IPS-18c (cell line): ENCODE data around the gene SLC13A5.
"Not testable (repeated sequence)": the region's sequence is repeated elsewhere in the genome, so short reads cannot be mapped to it uniquely, and the experiment has no call there.

Source experiments
- H3K4me3 ChIP-seq: 2 replicates; pipeline ENCODE4 v1.7.0; 2013; ENCODE audit warnings: low read depth, mild to moderate bottlenecking, low read length, moderate library complexity; ENCODE audit not compliant: insufficient read depth
- H3K9me3 ChIP-seq: one replicate; pipeline ENCODE4 v1.6.1; 2013; ENCODE audit warnings: mild to moderate bottlenecking, low read length, moderate library complexity; ENCODE audit not compliant: control insufficient read depth, insufficient read depth

Gene SLC13A5

DNA sequence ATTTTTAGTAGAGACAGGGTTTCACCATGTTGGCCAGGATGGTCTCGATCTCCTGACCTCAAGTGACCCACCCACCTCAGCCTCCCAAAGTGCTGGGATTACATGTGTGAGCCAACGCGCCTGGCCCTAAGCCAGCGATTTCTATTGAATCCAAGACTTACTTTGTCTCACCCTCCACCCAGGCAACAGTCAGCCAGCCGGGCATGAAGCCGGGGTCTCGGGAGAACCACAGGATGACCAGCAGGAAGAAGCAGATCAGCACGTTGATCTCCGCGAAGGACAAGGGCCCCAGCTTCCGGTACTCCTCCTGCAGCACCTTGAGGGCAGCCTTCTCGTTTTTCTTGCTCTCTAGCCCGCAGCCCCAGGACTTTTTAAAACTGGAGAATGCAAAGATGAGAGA is 17.6 kb downstream of the SLC13A5 start:
- no peak overlapping the region for H3K4me3 ChIP-seq
- H3K9me3 ChIP-seq = peaks cover 2% of the 10 kb centered on the region

DNA sequence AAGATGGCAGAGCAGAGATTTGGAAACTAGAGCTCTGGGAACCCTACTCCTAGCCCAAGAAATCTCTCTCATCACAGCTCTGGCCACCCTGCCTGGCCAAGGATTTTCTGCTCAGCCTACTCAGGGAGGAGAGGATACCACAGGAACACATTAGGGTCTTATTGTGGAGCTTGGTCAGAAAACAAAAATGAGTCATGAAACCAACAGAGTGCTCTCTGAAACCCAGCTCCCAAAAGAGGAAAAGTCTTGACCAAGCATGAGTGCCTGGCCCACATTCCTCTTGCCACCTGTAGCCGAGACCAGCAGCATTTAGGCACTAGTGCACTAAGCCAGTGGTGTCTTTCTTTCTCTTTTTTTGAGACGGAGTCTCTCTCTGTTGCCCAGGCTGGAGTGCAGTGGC is 18.1 kb downstream of the SLC13A5 start:
- H3K4me3 ChIP-seq = no peak overlapping the region
- peaks cover 2% of the 10 kb centered on the region for H3K9me3 ChIP-seq

DNA sequence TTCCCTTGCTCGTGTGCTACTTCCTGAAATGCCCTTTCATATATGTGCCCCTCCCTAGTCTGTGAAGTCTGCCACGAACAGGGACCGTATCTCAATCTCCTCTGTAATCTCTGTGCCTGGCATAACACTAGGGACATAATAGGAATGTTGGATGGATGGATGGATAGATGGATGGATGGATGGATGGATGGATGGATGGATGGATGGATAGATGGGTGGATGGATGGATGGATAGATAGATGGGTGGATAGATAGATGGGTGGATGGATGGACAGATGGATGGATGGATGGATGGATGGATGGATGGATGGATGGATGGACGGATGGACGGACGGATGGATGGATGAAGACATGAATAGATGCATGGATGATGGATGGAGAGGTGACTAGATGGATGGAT is 21.2 kb downstream of the SLC13A5 start:
- H3K4me3 ChIP-seq = not testable (repeated sequence)

DNA sequence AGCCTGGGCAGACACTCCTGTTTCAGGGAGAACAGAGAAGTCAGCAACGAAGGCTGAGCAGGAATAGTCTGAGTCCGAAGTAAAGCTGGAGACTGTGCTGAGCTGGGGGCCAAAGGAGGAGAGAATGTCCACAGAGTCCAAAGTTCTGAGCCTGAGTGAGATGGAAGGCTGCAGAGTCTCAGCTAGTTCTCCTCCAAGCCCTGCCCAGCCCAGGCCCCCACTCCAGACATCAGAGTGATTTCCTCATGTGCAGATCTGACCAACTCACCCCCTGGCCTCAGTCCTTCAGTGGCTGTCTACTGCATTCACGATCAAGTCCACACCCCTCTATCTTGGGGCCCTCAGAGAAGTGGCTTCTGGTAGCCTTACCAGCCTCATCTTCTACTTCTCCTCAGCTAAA is 21.6 kb downstream of the SLC13A5 start:
- H3K9me3 ChIP-seq = peaks cover 2% of the 10 kb centered on the region
- H3K4me3 ChIP-seq = no peak overlapping the region

More for the DNA sequence above, 21.2 kb downstream of the SLC13A5 start:
- H3K9me3 ChIP-seq = not testable (repeated sequence)

DNA sequence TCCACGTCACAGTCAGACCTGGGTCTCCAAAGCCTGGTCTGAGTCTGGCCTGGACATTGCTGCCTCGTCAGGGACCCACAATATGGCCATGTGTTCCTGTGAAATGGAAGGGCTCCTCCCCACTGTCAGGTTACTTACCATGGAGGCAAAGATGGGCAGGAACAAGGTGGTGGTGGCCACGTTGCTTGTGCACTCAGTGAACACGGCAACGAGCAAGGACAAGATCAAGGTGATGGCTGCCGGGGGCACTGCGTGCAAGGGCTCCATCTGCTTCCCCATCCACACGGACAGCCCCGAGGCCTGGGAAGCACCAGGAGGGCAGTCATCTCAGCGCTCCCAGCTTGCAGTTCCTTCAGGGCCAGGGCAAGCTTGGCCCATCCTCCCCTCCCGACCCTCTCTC is 22.5 kb downstream of the SLC13A5 start:
- Histone ChIP-seq H3K4me3 (no peak overlapping the region), H3K9me3 (peaks cover 2% of the 10 kb centered on the region)

DNA sequence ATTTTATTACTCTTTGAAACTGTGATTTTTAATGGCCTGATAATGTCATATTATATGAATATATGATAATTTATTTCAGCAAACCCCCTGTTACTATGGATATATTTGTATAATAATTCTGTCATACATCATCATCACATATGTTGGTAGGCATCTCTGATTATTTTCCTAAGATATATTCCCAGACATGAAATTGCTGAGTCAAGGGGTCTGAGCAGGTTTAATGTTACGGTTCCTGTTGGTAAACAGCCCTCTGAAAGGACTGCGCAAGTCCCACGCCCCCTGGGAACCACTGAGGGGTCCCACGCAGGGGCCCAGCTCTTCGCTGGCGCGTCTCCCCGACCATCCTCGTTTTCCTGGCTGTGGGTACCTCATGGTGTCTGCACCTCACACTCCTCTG is 24.2 kb downstream of the SLC13A5 start:
- H3K4me3 ChIP-seq = no peak overlapping the region
- H3K9me3 ChIP-seq = peaks cover 2% of the 10 kb centered on the region

DNA sequence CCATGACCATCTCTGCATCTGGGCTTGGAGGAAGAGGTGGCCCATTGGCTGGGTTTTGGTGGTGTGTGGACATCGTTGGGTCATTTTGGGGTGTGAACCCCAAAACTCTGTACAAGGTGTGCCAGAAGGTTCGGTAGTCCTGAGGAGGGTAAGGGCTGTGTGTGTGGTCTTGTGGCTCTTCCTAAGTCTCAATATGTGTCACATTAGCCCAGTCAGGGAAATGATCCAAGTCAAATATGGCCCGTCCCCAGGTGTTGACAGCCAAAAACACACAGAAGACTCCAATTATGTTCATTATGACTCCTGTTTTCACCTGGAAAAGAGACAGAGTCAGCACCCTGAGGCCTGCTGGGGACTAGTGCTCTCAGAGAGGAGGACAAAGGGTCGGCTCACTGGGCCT is 27.1 kb downstream of the SLC13A5 start:
- no peaks in the 10 kb centered on the region for H3K9me3 ChIP-seq
- H3K4me3 ChIP-seq = no peak overlapping the region

DNA sequence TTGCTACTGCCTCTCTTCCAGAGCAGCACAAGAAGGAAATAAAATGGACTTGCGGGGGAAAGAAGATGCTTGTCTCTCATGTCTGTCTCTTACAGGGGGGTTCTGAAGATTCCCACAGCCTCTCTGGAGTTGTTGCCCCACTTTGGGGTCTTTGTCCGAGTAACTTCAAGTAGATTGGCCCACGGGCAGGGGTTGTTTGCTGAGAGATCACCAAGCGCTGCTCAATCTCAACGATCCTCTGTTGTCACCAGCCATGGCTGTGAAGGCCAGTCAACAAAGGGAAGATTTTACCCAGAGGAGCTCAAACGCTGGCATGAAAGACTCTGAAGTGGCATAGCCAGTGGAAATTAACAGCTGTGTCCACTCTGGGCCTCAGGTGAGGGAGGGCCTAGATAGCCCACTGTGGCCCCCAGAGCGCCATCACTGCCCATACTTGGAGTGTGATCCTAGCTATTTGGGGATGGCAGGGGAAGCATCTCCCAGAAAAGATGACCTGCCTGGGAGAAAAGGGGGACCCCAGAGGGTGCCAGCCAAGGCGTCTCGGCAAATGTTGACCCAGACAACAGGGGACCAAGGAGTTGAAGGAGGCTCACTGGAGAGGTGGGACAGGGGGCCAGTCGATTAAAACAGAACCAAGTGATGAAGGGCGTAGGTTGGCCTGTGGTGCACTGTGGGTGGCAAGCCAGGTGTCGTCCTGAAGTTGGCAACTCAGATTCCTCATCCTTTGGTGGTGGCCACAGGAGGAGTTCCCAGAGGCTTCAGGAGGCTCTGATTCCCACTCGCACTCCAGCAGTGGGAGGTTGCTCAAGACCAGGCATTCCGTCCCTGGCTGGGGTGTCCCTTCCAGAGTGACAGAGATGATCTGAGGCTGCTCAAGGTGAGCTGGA is 28.0 kb downstream of the SLC13A5 start:
- H3K9me3 ChIP-seq = no peaks in the 10 kb centered on the region
- no peak overlapping the region for H3K4me3 ChIP-seq

DNA sequence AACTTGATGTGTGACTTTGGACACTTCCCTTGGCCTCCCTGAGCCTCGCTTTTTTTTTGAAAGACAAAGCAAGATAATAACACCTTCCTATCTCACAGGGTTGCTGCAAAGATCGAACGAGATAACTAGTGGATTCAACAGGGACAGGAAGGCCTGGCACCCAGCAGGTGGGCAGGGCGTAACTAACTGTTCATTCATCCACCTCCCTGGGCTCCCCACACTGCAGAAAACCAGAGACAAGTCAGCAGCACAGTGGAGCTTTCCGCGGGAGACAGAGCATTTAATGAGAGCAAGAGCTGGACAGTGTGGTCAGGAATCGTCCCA is 28.7 kb downstream of the SLC13A5 start:
- no peaks in the 10 kb centered on the region for H3K9me3 ChIP-seq
- H3K4me3 ChIP-seq = no peak overlapping the region

DNA sequence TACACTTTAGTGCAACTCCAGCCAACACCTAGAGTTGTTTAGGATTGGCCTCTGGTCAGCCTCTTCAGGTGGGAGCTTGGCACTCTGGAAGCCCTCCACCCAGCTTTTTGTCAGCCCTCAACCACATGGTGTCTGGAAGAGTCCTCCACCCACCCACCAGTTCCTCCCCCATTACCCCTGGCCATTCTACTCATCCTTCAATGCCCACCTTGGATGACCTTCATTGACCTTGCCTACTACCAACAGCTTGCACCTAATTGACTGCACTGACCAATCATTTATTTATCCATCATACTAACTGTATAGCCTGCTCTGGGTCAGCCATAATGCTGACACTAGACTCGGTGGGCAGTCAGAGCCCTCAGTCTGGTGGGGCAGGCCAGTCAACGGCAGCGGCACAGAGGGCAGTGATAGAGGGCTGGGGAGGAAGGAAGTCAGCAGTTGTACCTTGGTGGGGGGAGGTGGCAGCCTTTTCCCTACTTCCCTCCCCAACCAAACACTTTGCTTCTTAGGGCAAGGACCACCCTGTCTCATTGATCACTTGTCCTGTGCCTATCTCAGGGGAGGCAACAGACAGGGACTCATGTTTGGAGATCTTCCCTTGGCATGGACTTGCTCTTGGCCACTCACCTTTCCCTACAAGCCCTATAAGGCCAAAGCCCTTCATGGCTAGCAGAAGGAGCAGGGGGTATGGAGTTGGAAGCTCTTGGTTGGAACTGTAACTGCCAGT is 29.3 kb downstream of the SLC13A5 start:
- no peak overlapping the region for H3K4me3 ChIP-seq
- H3K9me3 ChIP-seq = no peaks in the 10 kb centered on the region

DNA sequence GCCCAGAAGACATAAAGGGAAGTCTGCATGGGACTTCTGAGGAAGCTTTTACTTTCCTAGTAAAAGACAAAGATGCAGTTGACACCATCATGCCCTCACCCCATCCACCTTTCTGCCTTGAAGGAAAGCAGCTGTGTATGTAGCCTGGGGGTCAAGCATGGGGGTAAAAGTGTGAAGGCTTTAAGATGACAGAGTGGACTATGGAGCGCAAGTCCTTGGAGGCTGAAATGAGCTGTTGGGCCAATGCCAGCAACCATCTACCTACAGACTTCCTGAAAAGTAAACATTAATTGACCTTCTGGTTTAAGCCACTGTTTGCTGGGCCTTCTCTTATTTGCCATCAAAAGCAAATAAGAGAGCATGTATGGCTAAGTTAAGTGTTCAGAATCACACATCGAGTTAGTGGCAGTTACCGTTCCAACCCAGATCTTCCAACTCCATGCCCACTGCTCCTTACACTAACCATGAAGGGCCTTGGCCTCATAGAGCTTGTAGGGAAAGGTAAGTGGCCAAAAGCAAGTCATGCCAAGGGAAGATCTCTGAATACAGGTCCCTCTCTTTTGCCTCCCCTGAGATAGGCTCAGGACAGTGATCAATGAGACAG is 30.0 kb downstream of the SLC13A5 start:
- Histone ChIP-seq H3K9me3 (no peaks in the 10 kb centered on the region), H3K4me3 (no peak overlapping the region)

DNA sequence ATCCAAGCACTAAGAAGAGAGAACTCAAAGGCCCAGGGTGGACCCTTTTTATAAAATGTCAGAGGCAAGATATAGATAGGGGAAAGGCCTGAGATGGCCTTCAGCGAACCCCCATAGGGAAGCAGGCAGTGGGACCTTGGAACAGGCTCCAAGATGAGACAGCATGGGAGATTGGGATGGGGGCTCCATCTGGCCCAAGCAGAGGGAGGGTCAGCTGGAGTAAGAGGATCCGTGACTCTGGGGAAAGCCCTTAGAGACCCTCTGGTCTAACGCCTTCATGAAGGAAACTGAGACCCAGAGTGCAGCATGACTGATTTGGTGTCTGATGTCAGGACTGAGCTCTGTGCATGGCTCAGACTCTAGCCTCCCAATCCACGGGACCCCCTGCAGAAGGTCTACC is 30.8 kb downstream of the SLC13A5 start:
- Histone ChIP-seq H3K9me3 (no peaks in the 10 kb centered on the region), H3K4me3 (no peak overlapping the region)

DNA sequence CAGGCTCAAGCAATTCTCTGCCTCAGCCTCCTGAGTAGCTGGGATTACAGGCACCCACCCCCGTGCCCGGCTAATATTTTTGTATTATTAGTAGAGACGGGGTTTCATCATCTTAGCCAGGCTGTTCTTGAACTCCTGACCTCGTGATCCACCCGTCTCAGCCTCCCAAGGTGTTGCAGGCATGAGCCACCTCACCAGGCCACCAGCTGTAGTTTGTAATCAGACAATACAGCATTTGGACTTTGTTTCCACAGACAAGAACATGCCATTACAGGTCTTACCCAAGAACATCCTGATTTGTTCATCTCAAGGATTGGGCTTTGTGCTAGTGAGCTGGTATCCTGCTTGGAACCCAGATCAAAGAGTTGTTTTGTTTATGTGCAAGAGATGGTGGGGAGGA is 31.5 kb downstream of the SLC13A5 start:
- Histone ChIP-seq H3K9me3 (no peaks in the 10 kb centered on the region), H3K4me3 (no peak overlapping the region)

DNA sequence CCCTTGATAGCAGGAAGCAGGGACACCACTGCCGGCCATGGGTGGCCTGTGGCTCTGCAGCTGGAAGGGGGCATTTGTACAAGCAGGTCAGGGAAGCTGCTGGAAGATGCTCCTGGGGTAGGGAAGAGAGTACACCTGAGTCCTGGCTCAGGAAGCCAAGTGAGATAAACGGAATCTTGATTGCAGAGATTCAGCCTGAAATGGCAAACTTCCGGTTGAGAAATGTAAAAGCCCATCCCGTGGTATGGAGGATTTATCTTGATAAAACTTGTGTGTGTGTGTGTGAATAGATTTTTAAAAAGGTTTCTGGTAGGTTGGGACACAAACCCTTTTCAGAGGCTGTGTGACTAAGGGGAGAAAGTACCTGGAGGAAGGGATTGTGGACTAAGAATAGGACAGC is 32.0 kb downstream of the SLC13A5 start:
- H3K9me3 ChIP-seq = no peaks in the 10 kb centered on the region
- no peak overlapping the region for H3K4me3 ChIP-seq

DNA sequence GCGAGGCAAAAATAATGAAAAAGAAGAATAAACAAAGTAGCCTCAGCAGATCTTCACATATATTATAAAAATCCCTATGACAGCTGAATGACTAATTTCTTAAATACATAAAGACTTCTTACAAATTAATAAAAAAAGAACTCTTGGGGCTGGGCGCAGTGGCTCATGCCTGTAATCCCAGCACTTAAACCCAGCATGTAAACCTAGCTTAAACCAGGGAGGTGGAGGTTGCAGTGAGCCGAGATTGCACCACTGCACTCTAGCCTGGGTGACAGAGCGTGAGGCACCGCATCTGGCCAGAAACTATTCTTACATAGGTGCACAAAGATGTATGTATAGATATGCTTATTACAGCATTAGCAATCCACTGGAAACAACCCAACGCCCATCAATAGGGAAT is 33.9 kb downstream of the SLC13A5 start:
- H3K4me3 ChIP-seq = no peak overlapping the region
- no peaks in the 10 kb centered on the region for H3K9me3 ChIP-seq

DNA sequence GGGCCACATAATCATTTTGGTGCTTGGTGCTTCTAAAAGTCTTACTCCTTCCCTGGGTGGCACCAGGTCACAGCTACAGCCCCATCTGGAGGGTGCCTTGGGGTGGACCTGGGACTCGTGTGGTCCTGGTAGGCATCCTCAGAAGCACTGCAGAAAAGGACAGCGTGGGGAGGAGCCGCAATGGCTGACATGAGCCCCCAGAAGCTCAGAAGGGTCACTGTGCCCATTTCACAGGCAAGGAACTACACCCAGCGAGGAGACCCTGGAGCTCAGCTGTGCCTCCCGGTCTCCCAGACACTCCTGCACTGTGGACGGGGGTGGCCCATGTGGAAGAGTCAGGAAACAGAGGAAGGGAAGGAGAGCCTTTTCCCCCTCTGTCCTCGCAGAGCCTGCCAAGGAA is 35.2 kb downstream of the SLC13A5 start:
- H3K4me3 ChIP-seq = no peak overlapping the region
- no peaks in the 10 kb centered on the region for H3K9me3 ChIP-seq

DNA sequence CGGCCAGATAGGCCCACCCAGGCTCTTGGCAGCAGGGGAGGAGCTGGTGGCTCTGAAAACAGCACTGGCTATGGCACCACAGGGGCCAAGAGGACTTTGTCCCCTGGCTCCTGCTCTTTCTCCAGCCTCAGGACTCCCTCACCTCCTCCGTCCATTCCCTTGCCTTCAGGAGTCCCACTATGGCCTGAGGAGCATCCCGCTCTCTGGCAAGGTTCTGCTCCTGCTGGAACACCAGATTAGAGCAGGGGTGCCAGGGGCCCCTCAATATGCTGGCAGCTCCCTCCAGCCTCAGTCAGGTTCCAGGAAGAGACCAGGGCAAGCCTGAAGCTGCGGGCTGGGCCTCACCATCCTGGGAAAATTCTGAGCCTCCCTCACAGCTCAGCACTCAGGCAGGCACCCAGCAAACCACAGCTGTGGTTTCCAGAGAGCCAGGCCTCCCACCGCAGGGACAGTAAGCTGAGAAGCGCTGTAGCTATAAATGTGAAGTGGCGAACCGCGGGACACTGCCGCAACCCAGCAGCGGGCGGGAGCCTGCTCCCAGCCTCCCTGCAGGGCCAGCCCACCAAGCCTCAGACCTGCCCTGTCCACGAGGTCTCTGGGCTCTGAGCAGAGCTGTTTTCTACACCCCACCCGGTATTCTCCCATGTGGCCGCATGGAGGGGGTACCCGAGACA is 35.9 kb downstream of the SLC13A5 start:
- Histone ChIP-seq H3K9me3 (no peaks in the 10 kb centered on the region), H3K4me3 (no peak overlapping the region)

DNA sequence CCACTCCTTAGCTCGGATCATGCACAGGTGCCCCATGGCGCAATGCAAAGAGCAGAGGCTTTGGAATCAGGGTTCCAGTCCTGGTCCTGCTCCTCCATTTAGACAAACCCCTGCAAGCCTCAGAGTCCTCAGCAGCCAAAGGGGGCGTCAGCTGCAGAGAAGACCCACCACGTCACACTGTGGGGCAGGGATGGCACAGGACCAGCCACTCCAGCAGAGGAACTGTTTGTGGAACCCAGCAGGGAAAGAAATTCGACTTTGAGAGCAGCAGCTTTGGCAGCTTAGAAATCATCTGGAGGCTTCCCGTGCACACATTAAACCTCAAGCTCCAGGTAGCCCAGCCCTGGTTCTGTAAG is 36.4 kb downstream of the SLC13A5 start:
- Histone ChIP-seq H3K9me3 (no peaks in the 10 kb centered on the region), H3K4me3 (no peak overlapping the region)
